ENCODE measurements around the gene CFAP298. TPM values are rescaled to one million over a fixed set of nuclear protein-coding genes. Genes with fewer than 3 reads are reported as not detected.

CFAP298 gene
- total RNA-seq, 4 donors from 2014 or later = 17.3 to 28.0 (median 20.6) TPM

- TF ChIP-seq POLR2A (IDR thresholded peaks at IDR 0.05) (no peak), CTCF (IDR thresholded peaks at IDR 0.05) (no peak)
- no peaks in the 10 kb centered on the region for H3K36me3 ChIP-seq
- H3K4me1 ChIP-seq = no peaks in the 10 kb centered on the region
- H3K4me3 ChIP-seq = no peak overlapping the region
- H3K27me3 ChIP-seq = no peaks in the 10 kb centered on the region
- H3K27ac ChIP-seq = no peak overlapping the region
- no peaks in the 10 kb centered on the region for H3K9me3 ChIP-seq
- no peak for DNase-seq
Observed at GRCh38 chr21:32560896-32561295, 51.3 kb downstream of the CFAP298 start.

GRCh38 chr21:32559006-32559610, 53.1 kb downstream of the CFAP298 start:
- DNase-seq = no peak
- Histone ChIP-seq H3K27me3 (no peaks in the 10 kb centered on the region), H3K9me3 (no peaks in the 10 kb centered on the region), H3K4me1 (no peaks in the 10 kb centered on the region), H3K36me3 (no peaks in the 10 kb centered on the region), H3K27ac (no peak overlapping the region), H3K4me3 (no peak overlapping the region)
- TF ChIP-seq CTCF (IDR thresholded peaks at IDR 0.05) (no peak), POLR2A (IDR thresholded peaks at IDR 0.05) (no peak)

- no peak overlapping the region for H3K4me3 ChIP-seq
- DNase-seq = no peak
- H3K4me1 ChIP-seq = no peaks in the 10 kb centered on the region
- H3K9me3 ChIP-seq = no peaks in the 10 kb centered on the region
- H3K27ac ChIP-seq = no peak overlapping the region
- no peaks in the 10 kb centered on the region for H3K36me3 ChIP-seq
- no peak for TF ChIP-seq POLR2A (IDR thresholded peaks at IDR 0.05)
- no peak for TF ChIP-seq CTCF (IDR thresholded peaks at IDR 0.05)
- H3K27me3 ChIP-seq = no peaks in the 10 kb centered on the region
Observed at GRCh38 chr21:32558106-32558505, 54.1 kb downstream of the CFAP298 start.

- DNase-seq = no peak
- no peaks in the 10 kb centered on the region for H3K9me3 ChIP-seq
- TF ChIP-seq POLR2A (IDR thresholded peaks at IDR 0.05) = no peak
- TF ChIP-seq CTCF (IDR thresholded peaks at IDR 0.05) = no peak
- no peak overlapping the region for H3K4me3 ChIP-seq
- no peaks in the 10 kb centered on the region for H3K4me1 ChIP-seq
- H3K27me3 ChIP-seq = no peaks in the 10 kb centered on the region
- H3K36me3 ChIP-seq = no peaks in the 10 kb centered on the region
- no peak overlapping the region for H3K27ac ChIP-seq
Observed at GRCh38 chr21:32554832-32555638, 57.1 kb downstream of the CFAP298 start.

GRCh38 chr21:32549886-32550285, 62.3 kb downstream of the CFAP298 start:
- TF ChIP-seq POLR2A (IDR thresholded peaks at IDR 0.05) (no peak), CTCF (IDR thresholded peaks at IDR 0.05) (no peak)
- no peaks in the 10 kb centered on the region for H3K4me1 ChIP-seq
- H3K27ac ChIP-seq = no peak overlapping the region
- no peak overlapping the region for H3K4me3 ChIP-seq
- no peaks in the 10 kb centered on the region for H3K36me3 ChIP-seq
- H3K9me3 ChIP-seq = no peaks in the 10 kb centered on the region
- DNase-seq = no peak
- no peaks in the 10 kb centered on the region for H3K27me3 ChIP-seq

Data from Peyer's patch (tissue), 4 donors.